IMR-90 (cell line): ENCODE results near the gene ARHGAP31. TPM values are rescaled to one million over a fixed set of nuclear protein-coding genes. Genes with fewer than 3 reads are reported as not detected.

Experiments
- ATAC-seq: fragments of 200-7000 bp; cut with Tn5 transposase; 2 replicates; pipeline ENCODE4 v1.9.1; 2020; ENCODE audit warnings: low read depth, mild to moderate bottlenecking, moderate library complexity
- BruUV-seq: library from RNA; stranded (reverse); fragments of 400-500 nt; replicated peaks from 2 replicates; lab custom pipeline; 2021; lab: Mats Ljungman, UMichigan
- CTCF ChIA-PET: fragments of 300-600 bp; formaldehyde crosslinking; extraction: SDS; loops from one replicate; lab custom pipeline; 2021; ENCODE audit warnings: antibody characterized with exemption; lab: Yijun Ruan, JAX
- POLR2A ChIA-PET: fragments of 300-600 bp; sonication (Branson Sonifier 250); formaldehyde crosslinking; loops from one replicate; lab custom pipeline; 2022; ENCODE audit warnings: antibody characterized with exemption; ENCODE audit not compliant: unreplicated experiment; lab: Charles Lee
- DNase-seq: peaks from one replicate; pipeline ENCODE4 v3.0.0; 2013
- H2AFZ ChIP-seq: replicated peaks from 2 replicates; pipeline ENCODE3; 2013; ENCODE audit warnings: low read length, mild to moderate bottlenecking; ENCODE audit not compliant: poor library complexity
- H2AK5ac ChIP-seq: 2 replicates; pipeline ENCODE4 v1.6.1; 2013; ENCODE audit warnings: low read depth, low read length, inconsistent platforms
- H2AK9ac ChIP-seq: replicated peaks from 2 replicates; pipeline ENCODE3; 2013; ENCODE audit warnings: mild to moderate bottlenecking, low read depth, low read length, moderate library complexity; ENCODE audit not compliant: poor library complexity
- H2BK120ac ChIP-seq: 2 replicates; pipeline ENCODE4 v1.6.1; 2013; ENCODE audit warnings: low read depth, low read length, inconsistent platforms
- H2BK15ac ChIP-seq: 3 replicates; pipeline ENCODE4 v1.6.1; 2013; ENCODE audit warnings: low read depth, low read length, inconsistent platforms
- H2BK20ac ChIP-seq: 2 replicates; pipeline ENCODE4 v1.6.1; 2013; ENCODE audit warnings: low read depth, mild to moderate bottlenecking, inconsistent platforms, low read length, moderate library complexity
- H2BK5ac ChIP-seq: 2 replicates; pipeline ENCODE4 v1.6.1; 2013; ENCODE audit warnings: mild to moderate bottlenecking, low read depth, low read length, inconsistent platforms; ENCODE audit not compliant: poor library complexity, severe bottlenecking
- H3K14ac ChIP-seq: replicated peaks from 2 replicates; pipeline ENCODE4 v1.6.1; 2013; ENCODE audit warnings: low read depth, low read length, inconsistent platforms
- H3K18ac ChIP-seq: 2 replicates; pipeline ENCODE4 v1.6.1; 2013; ENCODE audit warnings: low read depth, low read length, control low read depth
- H3K23ac ChIP-seq: 2 replicates; pipeline ENCODE4 v1.6.1; 2013; ENCODE audit warnings: low read depth, low read length, inconsistent platforms
- H3K27ac ChIP-seq: 2 replicates; pipeline ENCODE4 v1.5.1; 2013; ENCODE audit warnings: mild to moderate bottlenecking, control low read depth, low read length; ENCODE audit not compliant: insufficient read depth
- H3K27me3 ChIP-seq: 2 replicates; pipeline ENCODE4 v1.6.1; 2013; ENCODE audit warnings: low read length; ENCODE audit not compliant: control insufficient read depth, insufficient read depth
- H3K36me3 ChIP-seq: 2 replicates; pipeline ENCODE4 v1.6.1; 2013; ENCODE audit warnings: low read length, mixed read lengths; ENCODE audit not compliant: control insufficient read depth, insufficient read depth
- H3K4ac ChIP-seq: 2 replicates; pipeline ENCODE4 v1.6.1; 2013; ENCODE audit warnings: low read depth, low read length, inconsistent platforms
- H3K4me1 ChIP-seq: 2 replicates; pipeline ENCODE4 v1.6.1; 2013; ENCODE audit warnings: low read length, mixed read lengths; ENCODE audit not compliant: control insufficient read depth, insufficient read depth
- H3K4me2 ChIP-seq: 2 replicates; pipeline ENCODE4 v1.6.1; 2013; ENCODE audit warnings: low read depth, mild to moderate bottlenecking, control low read depth, low read length, moderate library complexity
- H3K4me3 ChIP-seq: 2 replicates; pipeline ENCODE4 v1.5.1; 2013; ENCODE audit warnings: low read depth, mild to moderate bottlenecking, control low read depth, low read length, moderate library complexity; ENCODE audit not compliant: insufficient read depth
- H3K56ac ChIP-seq: 2 replicates; pipeline ENCODE4 v1.6.1; 2013; ENCODE audit warnings: low read length, inconsistent platforms; ENCODE audit not compliant: insufficient read depth; ENCODE audit errors: extremely low read depth
- H3K79me1 ChIP-seq, 2 experiments: 2 replicates each; pipeline ENCODE4 v1.6.1; 2013; ENCODE audit warnings: low read length in 2 of 2, inconsistent platforms in 1 of 2, low read depth in 1 of 2
- H3K9ac ChIP-seq: 2 replicates; pipeline ENCODE4 v1.6.1; 2013; ENCODE audit warnings: low read depth, low read length, control low read depth
- H3K9me1 ChIP-seq: 2 replicates; pipeline ENCODE4 v1.6.1; 2013; ENCODE audit warnings: low read length, inconsistent platforms; ENCODE audit not compliant: insufficient read depth
- H3K9me3 ChIP-seq: 2 replicates; pipeline ENCODE4 v1.6.1; 2013; ENCODE audit warnings: low read length; ENCODE audit not compliant: control insufficient read depth, insufficient read depth
- H4K20me1 ChIP-seq: 2 replicates; pipeline ENCODE4 v1.6.1; 2013; ENCODE audit warnings: low read length, inconsistent platforms; ENCODE audit not compliant: insufficient read depth
- H4K5ac ChIP-seq: 2 replicates; pipeline ENCODE4 v1.6.1; 2013; ENCODE audit warnings: mild to moderate bottlenecking, low read depth, low read length, control low read depth
- H4K8ac ChIP-seq, 2 experiments: 2 replicates each; pipeline ENCODE4 v1.6.1; 2013; ENCODE audit warnings: low read depth in 2 of 2, low read length in 2 of 2, control low read depth in 1 of 2, inconsistent platforms in 1 of 2
- H4K91ac ChIP-seq: 2 replicates; pipeline ENCODE4 v1.6.1; 2013; ENCODE audit warnings: low read depth, low read length, inconsistent platforms; ENCODE audit not compliant: insufficient read depth
- BHLHE40 ChIP-seq: fragments of 150-350 bp; IDR thresholded peaks from 2 replicates; pipeline ENCODE4 v1.6.1; 2016; ENCODE audit warnings: mild to moderate bottlenecking, low read depth, low read length
- CEBPB ChIP-seq: IDR thresholded peaks from 2 replicates; pipeline ENCODE4 v1.6.1; 2012; ENCODE audit warnings: low read depth, low read length, improper control_type of control experiment
- CHD1 ChIP-seq: IDR thresholded peaks from 2 replicates; pipeline ENCODE4 v1.6.1; 2012; ENCODE audit warnings: low read depth, low read length, improper control_type of control experiment
- CTCF ChIP-seq: conservative IDR thresholded peaks from 2 replicates; pipeline ENCODE4 v1.5.1; 2012; ENCODE audit warnings: mild to moderate bottlenecking, low read depth, low read length, improper control_type of control experiment
- ELK1 ChIP-seq: fragments of 150-350 bp; IDR thresholded peaks from 2 replicates; pipeline ENCODE4 v1.6.1; 2016; ENCODE audit warnings: low read depth, mild to moderate bottlenecking, low read length, moderate library complexity, borderline replicate concordance
- FOS ChIP-seq: fragments of 150-350 bp; IDR thresholded peaks from 2 replicates; pipeline ENCODE4 v1.6.1; 2016; ENCODE audit warnings: low read depth, low read length
- MAFK ChIP-seq: IDR thresholded peaks from 2 replicates; pipeline ENCODE4 v1.6.1; 2012; ENCODE audit warnings: low read depth, low read length, improper control_type of control experiment
- POLR2A ChIP-seq: IDR thresholded peaks from 2 replicates; pipeline ENCODE4 v1.6.1; 2012; ENCODE audit warnings: mild to moderate bottlenecking, low read depth, low read length
- RAD21 ChIP-seq: IDR thresholded peaks from 2 replicates; pipeline ENCODE4 v1.6.1; 2012; ENCODE audit warnings: low read length, improper control_type of control experiment
- RFX5 ChIP-seq: IDR thresholded peaks from 2 replicates; pipeline ENCODE4 v1.8.0; 2012; ENCODE audit warnings: low read depth, mild to moderate bottlenecking, low read length, moderate library complexity
- WGBS, 2 experiments: methylation state at CpG; one replicate each; pipeline versions ENCODE4 v1.1.5 to v1.1.7; 2013; ENCODE audit warnings: missing lambda C conversion rate in 2 of 2; ENCODE audit not compliant: insufficient read length in 1 of 2; ENCODE audit errors: extremely low coverage in 2 of 2; 5-methylcytosine and 5-hydroxymethylcytosine counted together
- dilution Hi-C: fragments of 300-500 bp; cut with HindIII; formaldehyde crosslinking; loops from one replicate; pipeline ENCODE4 v1.14.3; 2018; ENCODE audit warnings: low sequenced_read_pairs; ENCODE audit not compliant: unreplicated experiment
- in situ Hi-C: fragments of 300-500 bp; cut with MboI; formaldehyde crosslinking; loops from 3 replicates; pipeline ENCODE4 v1.14.3; 2019; ENCODE audit warnings: low sequenced_read_pairs, inconsistent platforms, mixed read lengths
- intact Hi-C: fragments of 100-400 bp; cut with micrococcal nuclease; formaldehyde crosslinking; loops from 2 replicates; pipeline ENCODE4 v1.10.0; 2022
- polyA plus RNA-seq, 3 experiments: library from polyadenylated mRNA; depleted of rRNA; stranded (reverse); fragments of >200 nt; gene quantifications; 2 replicates each; pipeline ENCODE4 v1.2.3, GENCODE V29; 2012; ENCODE audit warnings: low replicate concordance in 1 of 3
- total RNA-seq: library from RNA; depleted of rRNA; stranded (reverse); fragments of >200 nt; gene quantifications from 2 replicates; pipeline ENCODE4 v1.2.3, GENCODE V29; 2012

Gene ARHGAP31
- total and polyA plus RNA-seq, 2 of the 4 experiments (the other 2 are of a cell fraction): 6.6 to 7.7 TPM

GRCh38 chr3:119340446-119340845 lies 46.3 kb downstream of the ARHGAP31 start:
- no peak overlapping the region for H3K4ac ChIP-seq
- no peak overlapping the region for H3K14ac ChIP-seq
- ChIA-PET CTCF (no interaction called here), POLR2A (no interaction called here)
- DNase-seq: no peak
- no peaks in the 10 kb centered on the region; the same call in 1 of the 2 replicates for H3K9me3 ChIP-seq
- 20% methylated on average over 1 of the region's 5 CpGs; no CpG with 5 or more reads in 1 of the 2 experiments for WGBS, 2 experiments
- H3K4me2 ChIP-seq: no peak overlapping the region
- no peaks in the 10 kb centered on the region for H4K20me1 ChIP-seq
- no peaks in the 10 kb centered on the region for H3K27me3 ChIP-seq
- H2BK15ac ChIP-seq: no peak overlapping the region
- peaks cover 16 to 33% of the 10 kb centered on the region in 2 experiments for H3K79me1 ChIP-seq
- peaks cover 2% of the 10 kb centered on the region; the same call in 1 of the 2 replicates for H3K4me1 ChIP-seq
- no peak overlapping the region for H2AFZ ChIP-seq
- no peak for ATAC-seq
- peaks cover 6% of the 10 kb centered on the region for H3K9me1 ChIP-seq
- H3K23ac ChIP-seq: no peak overlapping the region
- no peak overlapping the region for H3K4me3 ChIP-seq
- in situ Hi-C loops (no loop called here), dilution Hi-C loops (no loop called here), intact Hi-C loops (no loop called here)
- H3K27ac ChIP-seq: no peak overlapping the region
- TF ChIP-seq BHLHE40 (no peak), CTCF (no peak), CEBPB (no peak), ELK1 (no peak), RAD21 (no peak), FOS (no peak), POLR2A (no peak), MAFK (no peak), RFX5 (no peak), CHD1 (no peak)
- no peak overlapping the region for H3K56ac ChIP-seq
- H4K5ac ChIP-seq: no peak overlapping the region
- no peak overlapping the region for H2BK120ac ChIP-seq
- H3K36me3 ChIP-seq: 0 out of 2 replicates have a peak, but pooled peaks cover 3% of the 10 kb centered on the region
- no peak overlapping the region for H3K18ac ChIP-seq
- no peak overlapping the region for H2AK5ac ChIP-seq
- H4K8ac ChIP-seq: no peak overlapping the region
- H2AK9ac ChIP-seq: no peak overlapping the region
- H3K9ac ChIP-seq: no peak overlapping the region
- BruUV-seq: no TSS peak
- H4K91ac ChIP-seq: no peak overlapping the region
- H2BK5ac ChIP-seq: no peak overlapping the region
- H2BK20ac ChIP-seq: no peak overlapping the region
